ENCODE measurements around the gene AGAP3. TPM values are rescaled to one million over a fixed set of nuclear protein-coding genes. Genes with fewer than 3 reads are reported as not detected.

AGAP3 gene
- total RNA-seq, 1 donor from 2014 or later, result 77.8 TPM

DNA sequence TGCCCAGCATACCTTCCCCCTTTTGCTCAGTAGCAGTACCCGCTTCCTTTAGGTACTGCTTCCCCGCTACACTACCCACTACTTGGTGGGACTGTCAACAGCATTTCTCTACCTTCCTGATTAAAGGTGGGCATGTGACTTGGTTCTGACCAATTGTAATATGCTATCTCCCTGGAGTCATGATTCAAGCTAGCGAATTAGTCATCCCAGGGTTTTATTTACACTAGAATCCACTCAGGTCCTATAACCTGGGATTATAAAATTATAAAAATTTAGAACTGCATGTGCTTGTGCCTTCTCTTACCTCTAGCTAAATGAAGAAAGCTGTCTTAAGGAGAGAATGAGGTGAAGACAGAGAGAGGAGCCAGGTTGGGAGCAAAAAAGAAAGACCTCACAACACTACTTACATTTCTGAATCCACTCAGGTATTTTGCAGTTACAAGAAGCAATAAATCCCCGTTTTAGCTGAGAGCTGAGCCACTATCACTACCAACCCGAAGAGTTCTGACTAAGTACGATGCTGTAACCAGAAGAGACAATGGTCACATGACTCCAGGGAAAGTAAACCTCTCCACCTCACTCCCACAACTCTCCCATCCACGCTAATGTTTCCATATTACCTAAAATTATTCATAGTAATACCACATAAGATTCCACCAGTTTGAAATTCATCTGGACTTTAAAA, 71.5 kb downstream of the AGAP3 start:
- no peak for DNase-seq (ENCODE audit: low spot score)
- no peaks in the 10 kb centered on the region for H3K36me3 Mint-ChIP-seq (ENCODE audit: low read depth)
- no peak overlapping the region for H3K4me3 Mint-ChIP-seq (ENCODE audit: unreplicated experiment)
- H3K27me3 Mint-ChIP-seq (ENCODE audit: low read depth), result peaks cover 28% of the 10 kb centered on the region
- TF ChIP-seq, protein P1, sequence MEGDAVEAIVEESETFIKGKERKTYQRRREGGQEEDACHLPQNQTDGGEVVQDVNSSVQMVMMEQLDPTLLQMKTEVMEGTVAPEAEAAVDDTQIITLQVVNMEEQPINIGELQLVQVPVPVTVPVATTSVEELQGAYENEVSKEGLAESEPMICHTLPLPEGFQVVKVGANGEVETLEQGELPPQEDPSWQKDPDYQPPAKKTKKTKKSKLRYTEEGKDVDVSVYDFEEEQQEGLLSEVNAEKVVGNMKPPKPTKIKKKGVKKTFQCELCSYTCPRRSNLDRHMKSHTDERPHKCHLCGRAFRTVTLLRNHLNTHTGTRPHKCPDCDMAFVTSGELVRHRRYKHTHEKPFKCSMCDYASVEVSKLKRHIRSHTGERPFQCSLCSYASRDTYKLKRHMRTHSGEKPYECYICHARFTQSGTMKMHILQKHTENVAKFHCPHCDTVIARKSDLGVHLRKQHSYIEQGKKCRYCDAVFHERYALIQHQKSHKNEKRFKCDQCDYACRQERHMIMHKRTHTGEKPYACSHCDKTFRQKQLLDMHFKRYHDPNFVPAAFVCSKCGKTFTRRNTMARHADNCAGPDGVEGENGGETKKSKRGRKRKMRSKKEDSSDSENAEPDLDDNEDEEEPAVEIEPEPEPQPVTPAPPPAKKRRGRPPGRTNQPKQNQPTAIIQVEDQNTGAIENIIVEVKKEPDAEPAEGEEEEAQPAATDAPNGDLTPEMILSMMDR (IDR thresholded peaks at IDR 0.05), result no peak
- H3K4me1 Mint-ChIP-seq (ENCODE audit: low read depth), result no peaks in the 10 kb centered on the region
- no peak overlapping the region for H3K27ac Mint-ChIP-seq (ENCODE audit: unreplicated experiment)
- H3K9me3 Mint-ChIP-seq (ENCODE audit: low read depth), result no peaks in the 10 kb centered on the region

DNA sequence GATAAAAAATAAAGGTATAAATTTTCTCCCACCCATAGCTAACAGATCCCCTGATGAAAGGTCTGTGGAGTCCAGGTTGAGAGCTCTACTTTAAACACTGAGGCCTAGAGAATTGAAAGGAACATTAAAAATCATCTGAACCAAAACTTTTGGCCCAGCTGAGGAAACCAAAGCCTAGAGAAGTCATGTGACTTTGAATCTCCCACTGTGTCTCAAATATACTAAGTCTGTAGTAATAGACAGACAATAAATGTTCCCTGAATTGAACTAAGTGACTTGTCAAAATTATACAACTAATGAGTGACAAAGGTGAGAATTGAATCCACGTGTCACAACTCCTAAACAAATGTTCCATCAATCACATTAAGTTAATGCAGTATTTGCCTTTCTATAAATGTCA, 75.5 kb downstream of the AGAP3 start:
- no peaks in the 10 kb centered on the region for H3K4me1 Mint-ChIP-seq (ENCODE audit: low read depth)
- TF ChIP-seq, protein P1 (IDR thresholded peaks at IDR 0.05), result no peak

DNA sequence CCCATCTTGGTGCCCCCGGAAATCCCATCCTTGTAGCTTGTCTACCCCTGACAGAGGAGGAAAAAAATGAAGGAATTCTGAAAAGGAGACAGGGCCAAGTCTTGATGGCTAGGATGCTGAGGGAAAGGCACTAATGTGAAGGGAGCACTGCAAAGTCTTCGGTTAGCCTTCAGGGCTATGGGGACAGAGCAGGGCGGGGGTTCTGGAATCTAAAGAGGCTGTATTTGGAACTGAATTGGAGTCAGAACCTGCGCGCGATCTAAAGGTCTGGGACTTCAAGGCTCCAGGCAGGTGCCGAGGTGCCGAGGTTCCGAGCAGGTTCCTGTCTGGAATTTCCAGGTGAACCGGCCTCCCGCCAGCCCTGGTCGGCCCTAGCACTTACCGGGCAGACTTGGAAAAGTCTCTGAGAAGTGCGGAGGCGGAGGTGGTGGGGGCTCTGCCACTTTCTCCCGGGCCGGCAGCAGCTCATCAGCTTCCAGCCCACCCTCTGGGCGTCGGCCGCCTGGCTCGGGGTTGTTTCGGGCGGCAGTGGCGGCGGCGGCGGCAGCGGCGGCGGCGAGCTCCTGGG, 80.4 kb downstream of the AGAP3 start:
- H3K4me1 Mint-ChIP-seq (ENCODE audit: low read depth), result peaks cover 5% of the 10 kb centered on the region
- peak overlapping the region; percentile 43 for H3K4me3 Mint-ChIP-seq (ENCODE audit: unreplicated experiment)
- H3K36me3 Mint-ChIP-seq (ENCODE audit: low read depth), result no peaks in the 10 kb centered on the region
- no peaks in the 10 kb centered on the region for H3K9me3 Mint-ChIP-seq (ENCODE audit: low read depth)
- DNase-seq (ENCODE audit: low spot score), result no peak
- no peak overlapping the region for H3K27ac Mint-ChIP-seq (ENCODE audit: unreplicated experiment)
- H3K27me3 Mint-ChIP-seq (ENCODE audit: low read depth), result peaks cover 23% of the 10 kb centered on the region
- TF ChIP-seq, protein P1 (IDR thresholded peaks at IDR 0.05), result no peak

More for the DNA sequence above, 75.5 kb downstream of the AGAP3 start:
- Mint-ChIP-seq H3K27ac (ENCODE audit: unreplicated experiment) (no peak overlapping the region), H3K36me3 (ENCODE audit: low read depth) (no peaks in the 10 kb centered on the region), H3K9me3 (ENCODE audit: low read depth) (no peaks in the 10 kb centered on the region), H3K27me3 (ENCODE audit: low read depth) (peaks cover 19% of the 10 kb centered on the region), H3K4me3 (ENCODE audit: unreplicated experiment) (no peak overlapping the region)
- no peak for DNase-seq (ENCODE audit: low spot score)

DNA sequence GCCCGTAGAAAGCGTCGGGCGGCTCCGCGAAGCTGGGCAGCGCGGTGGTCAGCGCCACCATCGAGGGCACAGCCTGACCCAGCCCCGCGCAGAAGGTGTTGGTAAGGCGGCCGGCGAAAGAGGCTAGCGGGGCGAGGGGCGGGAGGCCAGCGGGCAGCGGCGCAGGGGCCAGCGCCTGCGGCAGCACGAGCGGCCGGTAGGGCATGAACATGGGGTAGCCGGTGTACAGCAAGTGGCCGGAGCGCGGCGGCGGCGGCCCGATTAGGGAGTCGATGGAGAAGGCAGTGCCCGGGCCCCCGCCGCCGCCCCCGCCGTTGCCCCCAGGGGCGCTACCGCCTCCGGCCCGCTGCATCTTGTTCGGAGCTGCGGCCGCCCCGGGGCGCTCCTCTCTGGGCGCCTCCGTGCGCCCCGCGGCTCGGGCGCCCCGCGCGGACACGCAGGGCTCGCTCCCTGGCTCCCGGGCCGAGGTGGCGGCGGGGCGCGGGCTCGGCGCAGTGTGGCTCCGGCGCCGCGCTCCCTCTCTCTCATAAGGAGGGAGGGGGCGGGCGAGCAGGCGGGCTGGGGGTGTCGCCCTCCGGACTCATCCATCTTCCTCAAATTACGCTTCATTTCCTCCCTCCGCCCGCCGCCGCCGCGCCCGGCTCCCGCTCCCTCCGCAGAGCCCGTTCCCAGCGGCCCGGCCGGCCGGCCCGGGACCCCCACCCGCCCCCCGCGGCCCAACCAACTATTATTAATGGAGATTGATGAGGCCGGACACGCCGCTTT, 81.1 kb downstream of the AGAP3 start, which contains the start of gene GBX1:
GBX1 (minus strand) TSS at position 498 of the 765 bp plus-strand sequence; CDS start at position 352, 146 bp downstream.
- H3K36me3 Mint-ChIP-seq (ENCODE audit: low read depth), result no peaks in the 10 kb centered on the region
- H3K27ac Mint-ChIP-seq (ENCODE audit: unreplicated experiment), result no peak within 1 kb of the TSS
- H3K4me3 Mint-ChIP-seq (ENCODE audit: unreplicated experiment), result peak within 1 kb of the TSS; percentile 50
- no peaks in the 10 kb centered on the region for H3K9me3 Mint-ChIP-seq (ENCODE audit: low read depth)
- peaks cover 26% of the 10 kb centered on the region for H3K27me3 Mint-ChIP-seq (ENCODE audit: low read depth)
- DNase-seq (ENCODE audit: low spot score), result no peak
- H3K4me1 Mint-ChIP-seq (ENCODE audit: low read depth), result peaks cover 5% of the 10 kb centered on the region
- TF ChIP-seq, protein P1 (IDR thresholded peaks at IDR 0.05), result peak; percentile 40

Measured in chondrocyte (in vitro differentiated cells).